Ishikawa (cell line): ENCODE measurements around the gene ROBO1.

ENCODE experiments used
- CEBPB ChIP-seq: IDR thresholded peaks from 2 replicates; pipeline ENCODE4 v1.6.1; 2012
- CREB1 ChIP-seq: IDR thresholded peaks from 2 replicates; pipeline ENCODE4 v1.6.1; 2012; ENCODE audit warnings: low read depth
- EGR1 ChIP-seq: IDR thresholded peaks from 2 replicates; pipeline ENCODE4 v1.6.1; 2012
- EP300 ChIP-seq: IDR thresholded peaks from 2 replicates; pipeline ENCODE4 v1.6.1; 2012; ENCODE audit warnings: borderline replicate concordance
- FOXM1 ChIP-seq: IDR thresholded peaks from 2 replicates; pipeline ENCODE4 v1.6.1; 2012; ENCODE audit warnings: low read depth, borderline replicate concordance
- MAX ChIP-seq: IDR thresholded peaks from 2 replicates; pipeline ENCODE4 v1.6.1; 2012
- NFIC ChIP-seq: IDR thresholded peaks from 2 replicates; pipeline ENCODE4 v1.6.1; 2012
- RAD21 ChIP-seq: IDR thresholded peaks from 2 replicates; pipeline ENCODE4 v1.6.1; 2012; ENCODE audit warnings: low read depth
- REST ChIP-seq: IDR thresholded peaks from 2 replicates; pipeline ENCODE4 v1.6.1; 2012; ENCODE audit warnings: low read depth, mild to moderate bottlenecking
- TAF1 ChIP-seq: IDR thresholded peaks from 2 replicates; pipeline ENCODE4 v1.6.1; 2012; ENCODE audit warnings: low read depth, mild to moderate bottlenecking
- TCF12 ChIP-seq: IDR thresholded peaks from 2 replicates; pipeline ENCODE4 v1.6.1; 2012; ENCODE audit warnings: low read depth
- TEAD4 ChIP-seq: IDR thresholded peaks from 2 replicates; pipeline ENCODE4 v1.6.1; 2012
- USF1 ChIP-seq: IDR thresholded peaks from 2 replicates; pipeline ENCODE4 v1.6.1; 2012
- YY1 ChIP-seq: IDR thresholded peaks from 2 replicates; pipeline ENCODE4 v1.6.1; 2012; ENCODE audit warnings: low read depth
- ZBTB7A ChIP-seq: IDR thresholded peaks from 2 replicates; pipeline ENCODE4 v1.6.1; 2012; ENCODE audit warnings: low read depth

Gene ROBO1

GRCh38 chr3:78858174-78858573 lies 909.6 kb downstream of the ROBO1 start:
- TF ChIP-seq FOXM1 (no peak), EP300 (no peak), MAX (no peak), USF1 (no peak), ZBTB7A (no peak), YY1 (no peak), TCF12 (no peak), RAD21 (no peak), NFIC (no peak), TAF1 (no peak), EGR1 (no peak), CREB1 (no peak), REST (no peak), TEAD4 (no peak), CEBPB (no peak)

GRCh38 chr3:78857494-78858111 lies 910.2 kb downstream of the ROBO1 start:
- TF ChIP-seq MAX (no peak), FOXM1 (no peak)

- TF ChIP-seq USF1 (no peak), ZBTB7A (no peak), EP300 (no peak)
These were observed 911.6 kb downstream of the ROBO1 start for GRCh38 chr3:78856164-78856563.

- no peak for TF ChIP-seq TAF1
- TF ChIP-seq MAX, result no peak
- TF ChIP-seq EGR1, result no peak
- no peak for TF ChIP-seq CEBPB
- TF ChIP-seq EP300, result no peak
These were observed 912.6 kb downstream of the ROBO1 start for GRCh38 chr3:78855190-78855589.

- TF ChIP-seq EGR1 (no peak), RAD21 (no peak), NFIC (no peak), TCF12 (no peak), MAX (no peak), REST (no peak), USF1 (no peak), CREB1 (no peak)
These were observed 919.2 kb downstream of the ROBO1 start for GRCh38 chr3:78848392-78849288.
